ENCODE measurements around the gene SLC10A3. TPM values are rescaled to one million over a fixed set of nuclear protein-coding genes. Genes with fewer than 3 reads are reported as not detected.
A peak's percentile ranks its signal among the peaks of the same experiment; 100 is the strongest.
"Not testable (repeated sequence)": the region's sequence is repeated elsewhere in the genome, so short reads cannot be mapped to it uniquely, and the experiment has no call there.

SLC10A3 gene
- total and polyA plus RNA-seq, 4 experiments from 2014 or later, result 22.5 to 62.3 (median 42.6) TPM

- H3K9me3 ChIP-seq (ENCODE audit: control insufficient read depth in 1 of 2, low read length in 2 of 2); intact Hi-C loops (cut with micrococcal nuclease); H3K4me3 ChIP-seq (ENCODE audit: low read length in 2 of 2); H3K4me1 ChIP-seq (ENCODE audit: insufficient read depth, low read length); H3K36me3 Mint-ChIP-seq; CTCF ChIA-PET (ENCODE audit: partially characterized antibody); H3K27ac ChIP-seq (ENCODE audit: low read depth, low read length); H3K9me3 Mint-ChIP-seq; H3K4me1 Mint-ChIP-seq; H3K4me3 Mint-ChIP-seq; H3K27ac Mint-ChIP-seq; H3K27me3 ChIP-seq (ENCODE audit: insufficient read depth, low read length); H3K36me3 ChIP-seq (ENCODE audit: insufficient read depth, low read length); DNase-seq; H3K27me3 Mint-ChIP-seq: not testable (repeated sequence)
- POLR2A ChIA-PET (ENCODE audit: partially characterized antibody), result interaction anchor here (0.7 kb wide), 1 partner anchor 11 kb away, joined by 3 read pairs; no protein-coding TSS in a partner anchor
Observed at GRCh38 chrX:154501423-154501822, 11.0 kb upstream of the SLC10A3 start.

- H3K27ac ChIP-seq (ENCODE audit: low read depth, low read length); H3K4me1 Mint-ChIP-seq; DNase-seq; H3K4me3 Mint-ChIP-seq; H3K27me3 Mint-ChIP-seq; POLR2A ChIA-PET (ENCODE audit: partially characterized antibody); H3K4me3 ChIP-seq (ENCODE audit: low read length in 2 of 2); H3K9me3 Mint-ChIP-seq; H3K27me3 ChIP-seq (ENCODE audit: insufficient read depth, low read length); H3K9me3 ChIP-seq (ENCODE audit: control insufficient read depth in 1 of 2, low read length in 2 of 2); H3K27ac Mint-ChIP-seq; H3K36me3 ChIP-seq (ENCODE audit: insufficient read depth, low read length); H3K4me1 ChIP-seq (ENCODE audit: insufficient read depth, low read length); H3K36me3 Mint-ChIP-seq: not testable (repeated sequence)
- intact Hi-C loops (cut with micrococcal nuclease), result loop anchor here (10.0 kb wide), 1 partner anchor 402 kb away; the partner anchor contains the start of gene MECP2
- CTCF ChIA-PET (ENCODE audit: partially characterized antibody), result interaction anchor here (0.6 kb wide), 1 partner anchor 98 kb away, joined by 3 read pairs; no protein-coding TSS in a partner anchor
Observed at GRCh38 chrX:154496591-154497137, 6.2 kb upstream of the SLC10A3 start.

GRCh38 chrX:154495472-154495922, 5.1 kb upstream of the SLC10A3 start:
- DNase-seq, result no peak
- Histone ChIP-seq H3K4me3 (ENCODE audit: low read length in 2 of 2) (no peak overlapping the region), H3K36me3 (ENCODE audit: insufficient read depth, low read length) (no peaks in the 10 kb centered on the region), H3K4me1 (ENCODE audit: insufficient read depth, low read length) (no peaks in the 10 kb centered on the region), H3K9me3 (ENCODE audit: control insufficient read depth in 1 of 2, low read length in 2 of 2) (no peaks in the 10 kb centered on the region), H3K27me3 (ENCODE audit: insufficient read depth, low read length) (no peaks in the 10 kb centered on the region), H3K27ac (ENCODE audit: low read depth, low read length) (no peak overlapping the region)
- POLR2A ChIA-PET (ENCODE audit: partially characterized antibody), result interaction anchor here (0.6 kb wide), 1 partner anchor 112 kb away, joined by 3 read pairs; no protein-coding TSS in a partner anchor
- intact Hi-C loops (cut with micrococcal nuclease), result loop anchor here (10.0 kb wide), 1 partner anchor 401 kb away; the partner anchor contains the start of gene MECP2
- Mint-ChIP-seq H3K27ac (no peak overlapping the region), H3K4me1 (peaks cover 0 to 6% (median 0%) of the 10 kb centered on the region in 4 donors), H3K36me3 (peaks cover 0 to 2% of the 10 kb centered on the region in 2 donors), H3K4me3 (no peak overlapping the region), H3K9me3 (no peaks in the 10 kb centered on the region), H3K27me3 (no peaks in the 10 kb centered on the region)
- CTCF ChIA-PET (ENCODE audit: partially characterized antibody), result interaction anchor here (0.5 kb wide), 1 partner anchor 34 kb away, joined by 5 read pairs; no protein-coding TSS in a partner anchor

GRCh38 chrX:154494715-154495114, 4.3 kb upstream of the SLC10A3 start:
- Mint-ChIP-seq H3K4me1 (peaks cover under 1 to 8% (median 1%) of the 10 kb centered on the region in 4 donors), H3K9me3 (no peaks in the 10 kb centered on the region), H3K27ac (no peak overlapping the region), H3K36me3 (peaks cover 0 to 2% of the 10 kb centered on the region in 2 donors), H3K4me3 (no peak overlapping the region), H3K27me3 (no peaks in the 10 kb centered on the region)
- DNase-seq, result no peak
- ChIA-PET POLR2A (ENCODE audit: partially characterized antibody) (interaction anchor here (0.6 kb wide), 1 partner anchor 111 kb away, joined by 3 read pairs; no protein-coding TSS in a partner anchor), CTCF (ENCODE audit: partially characterized antibody) (interaction anchor here (0.5 kb wide), 1 partner anchor 35 kb away, joined by 5 read pairs; no protein-coding TSS in a partner anchor)
- Histone ChIP-seq H3K27ac (ENCODE audit: low read depth, low read length) (no peak overlapping the region), H3K4me1 (ENCODE audit: insufficient read depth, low read length) (peaks cover 2% of the 10 kb centered on the region), H3K36me3 (ENCODE audit: insufficient read depth, low read length) (no peaks in the 10 kb centered on the region), H3K4me3 (ENCODE audit: low read length in 2 of 2) (no peak overlapping the region), H3K9me3 (ENCODE audit: control insufficient read depth in 1 of 2, low read length in 2 of 2) (no peaks in the 10 kb centered on the region), H3K27me3 (ENCODE audit: insufficient read depth, low read length) (no peaks in the 10 kb centered on the region)
- intact Hi-C loops (cut with micrococcal nuclease), result loop anchor here (5.0 to 10.0 kb wide), 2 partner anchors 52 to 400 kb away; partner anchors contain the start of genes FAM50A and MECP2

GRCh38 chrX:154490021-154490413, 412 bp downstream of the SLC10A3 start:
- Mint-ChIP-seq H3K4me3 (peak overlapping the region; percentile 84 to 89 (median 88)), H3K27ac (peak overlapping the region; percentile 90 to 95 (median 91))
- DNase-seq, result peak in 2 of 5 donors; percentile 29 to 54

GRCh38 chrX:154489182-154489581, 1.2 kb downstream of the SLC10A3 start:
- ChIA-PET CTCF (ENCODE audit: partially characterized antibody) (interaction anchor here (0.9 to 1.5 kb wide), 2 partner anchors 45 to 60 kb away, joined by 3 to 4 read pairs; partner anchors contain the start of gene ATP6AP1), POLR2A (ENCODE audit: partially characterized antibody) (interaction anchor here (0.7 to 8.9 kb wide), 15 partner anchors 9 to 562 kb away, joined by 3 to 111 read pairs (median 8); partner anchors contain the start of genes FAM50A, FLNA, LAGE3 and PLXNA3)
- Histone ChIP-seq H3K4me3 (ENCODE audit: low read length in 2 of 2) (peak overlapping the region in 1 of 2 donors; percentile 46), H3K9me3 (ENCODE audit: control insufficient read depth in 1 of 2, low read length in 2 of 2) (no peaks in the 10 kb centered on the region), H3K36me3 (ENCODE audit: insufficient read depth, low read length) (no peaks in the 10 kb centered on the region), H3K27ac (ENCODE audit: low read depth, low read length) (no peak overlapping the region), H3K4me1 (ENCODE audit: insufficient read depth, low read length) (peaks cover 42% of the 10 kb centered on the region), H3K27me3 (ENCODE audit: insufficient read depth, low read length) (no peaks in the 10 kb centered on the region)
- Mint-ChIP-seq H3K36me3 (peaks cover 0 to 7% of the 10 kb centered on the region in 2 donors), H3K9me3 (no peaks in the 10 kb centered on the region), H3K27ac (peak overlapping the region; percentile 46 to 95 (median 90)), H3K4me3 (peak overlapping the region; percentile 84 to 89 (median 88)), H3K27me3 (no peaks in the 10 kb centered on the region), H3K4me1 (peaks cover 5 to 41% (median 16%) of the 10 kb centered on the region in 4 donors)
- DNase-seq, result no peak
- intact Hi-C loops (cut with micrococcal nuclease), result no loop called here

More at GRCh38 chrX:154490021-154490413, 412 bp downstream of the SLC10A3 start:
- peaks cover 0 to 7% of the 10 kb centered on the region in 2 donors for H3K36me3 Mint-ChIP-seq
- Histone ChIP-seq H3K27ac (ENCODE audit: low read depth, low read length) (peak overlapping the region; percentile 71), H3K4me1 (ENCODE audit: insufficient read depth, low read length) (peaks cover 33% of the 10 kb centered on the region), H3K36me3 (ENCODE audit: insufficient read depth, low read length) (no peaks in the 10 kb centered on the region), H3K27me3 (ENCODE audit: insufficient read depth, low read length) (no peaks in the 10 kb centered on the region), H3K9me3 (ENCODE audit: control insufficient read depth in 1 of 2, low read length in 2 of 2) (no peaks in the 10 kb centered on the region), H3K4me3 (ENCODE audit: low read length in 2 of 2) (peak overlapping the region; percentile 42 to 46)
- intact Hi-C loops (cut with micrococcal nuclease), result loop anchor here (1.0 to 10.0 kb wide), 5 partner anchors 11 to 395 kb away; partner anchors contain the start of genes FAM3A, FAM50A, LAGE3 and MECP2
- H3K4me1 Mint-ChIP-seq, result peaks cover 5 to 36% (median 16%) of the 10 kb centered on the region in 4 donors
- H3K27me3 Mint-ChIP-seq, result no peaks in the 10 kb centered on the region
- POLR2A ChIA-PET (ENCODE audit: partially characterized antibody), result interaction anchor here (0.7 to 8.9 kb wide), 23 partner anchors 8 to 563 kb away, joined by 3 to 111 read pairs (median 7); partner anchors contain the start of genes ATP6AP1, FAM3A, FAM50A and FLNA
- H3K9me3 Mint-ChIP-seq, result no peaks in the 10 kb centered on the region
- CTCF ChIA-PET (ENCODE audit: partially characterized antibody), result interaction anchor here (0.6 to 2.1 kb wide), 6 partner anchors 37 to 91 kb away, joined by 3 to 5 read pairs (median 4); partner anchors contain the start of gene ATP6AP1
